Prostate gland (tissue), 2 donors: Measurements from ENCODE around the gene FGD5.

Experiments used
- POLR2AphosphoS5 ChIP-seq: sonication (generic); formaldehyde crosslinking; IDR thresholded peaks from one replicate; pipeline ENCODE4 v1.6.1; 2017; ENCODE audit warnings: antibody characterized with exemption
- TF ChIP-seq, protein P1 (sequence below), 4 experiments: fragments of 200-600 bp in 2 of 4; fragments of 450-650 bp in 2 of 4; sonication (generic) in 2 of 4; IDR thresholded peaks; 1 replicate in 3 of 4; 2 replicates in 1 of 4; pipeline ENCODE4 v1.5.1; 2016 to 2019; ENCODE audit warnings: antibody characterized with exemption in 4 of 4, mild to moderate bottlenecking in 2 of 4, moderate library complexity in 2 of 4

DNA sequence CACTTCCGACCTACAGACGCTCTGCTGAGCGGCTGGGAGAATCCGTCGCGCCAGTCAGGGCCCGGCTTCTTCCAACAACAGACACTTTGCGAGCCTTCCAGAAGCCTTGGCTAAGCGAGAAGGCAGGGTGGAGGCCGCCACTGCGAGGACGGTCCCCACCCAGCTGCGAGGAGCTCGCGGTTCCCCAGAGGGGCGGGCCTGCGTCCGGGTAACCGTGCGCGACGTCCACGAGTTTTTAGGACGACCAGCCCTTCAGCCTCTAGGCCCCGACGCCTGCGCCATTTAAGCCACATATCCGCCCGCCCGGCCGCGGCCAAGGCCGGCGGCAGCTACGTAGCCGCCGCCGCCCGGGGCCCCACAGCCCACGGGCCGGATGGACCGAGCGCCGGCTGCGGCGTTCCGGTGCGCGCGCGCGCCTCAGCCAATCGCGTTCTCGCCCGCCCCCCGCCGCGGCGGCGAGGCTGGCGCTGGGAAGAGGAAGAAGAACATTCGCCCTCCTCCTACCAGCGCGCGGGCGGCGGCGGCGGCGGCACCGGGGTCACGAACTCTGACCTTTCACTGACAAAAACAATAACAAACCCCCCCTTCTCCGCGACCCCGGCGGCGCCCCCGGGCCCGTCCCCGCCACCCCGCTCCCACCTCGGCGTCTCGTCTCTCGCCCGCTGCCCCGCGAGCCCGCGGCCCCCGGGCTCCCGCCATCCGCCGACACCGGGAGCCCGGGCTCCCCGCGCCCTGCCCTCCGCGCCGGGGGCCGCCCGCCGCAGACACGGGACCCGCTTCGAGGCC lies 128.5 kb downstream of the FGD5 start, which contains the start of gene NR2C2:
- TF ChIP-seq, protein P1, sequence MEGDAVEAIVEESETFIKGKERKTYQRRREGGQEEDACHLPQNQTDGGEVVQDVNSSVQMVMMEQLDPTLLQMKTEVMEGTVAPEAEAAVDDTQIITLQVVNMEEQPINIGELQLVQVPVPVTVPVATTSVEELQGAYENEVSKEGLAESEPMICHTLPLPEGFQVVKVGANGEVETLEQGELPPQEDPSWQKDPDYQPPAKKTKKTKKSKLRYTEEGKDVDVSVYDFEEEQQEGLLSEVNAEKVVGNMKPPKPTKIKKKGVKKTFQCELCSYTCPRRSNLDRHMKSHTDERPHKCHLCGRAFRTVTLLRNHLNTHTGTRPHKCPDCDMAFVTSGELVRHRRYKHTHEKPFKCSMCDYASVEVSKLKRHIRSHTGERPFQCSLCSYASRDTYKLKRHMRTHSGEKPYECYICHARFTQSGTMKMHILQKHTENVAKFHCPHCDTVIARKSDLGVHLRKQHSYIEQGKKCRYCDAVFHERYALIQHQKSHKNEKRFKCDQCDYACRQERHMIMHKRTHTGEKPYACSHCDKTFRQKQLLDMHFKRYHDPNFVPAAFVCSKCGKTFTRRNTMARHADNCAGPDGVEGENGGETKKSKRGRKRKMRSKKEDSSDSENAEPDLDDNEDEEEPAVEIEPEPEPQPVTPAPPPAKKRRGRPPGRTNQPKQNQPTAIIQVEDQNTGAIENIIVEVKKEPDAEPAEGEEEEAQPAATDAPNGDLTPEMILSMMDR (IDR thresholded peaks at IDR 0.05): no peak
- peak; percentile 21 for TF ChIP-seq POLR2AphosphoS5
